HFFc6 (cell line): ENCODE results near the gene GMEB1. TPM values are rescaled to one million over a fixed set of nuclear protein-coding genes. Genes with fewer than 3 reads are reported as not detected.
"Not testable (repeated sequence)": the region's sequence is repeated elsewhere in the genome, so short reads cannot be mapped to it uniquely, and the experiment has no call there.

Experiments used
- DNase-seq: peaks from one replicate; pipeline ENCODE4 v3.0.0-alpha.2; 2018
- H3K27ac Mint-ChIP-seq: 2 replicates; pipeline ENCODE4 v1.8.0; 2020; ENCODE audit warnings: mild to moderate bottlenecking, mixed read lengths
- H3K27me3 Mint-ChIP-seq: 2 replicates; pipeline ENCODE4 v1.8.0; 2021; ENCODE audit warnings: mild to moderate bottlenecking, moderate library complexity, mixed read lengths; ENCODE audit not compliant: insufficient read depth
- H3K36me3 Mint-ChIP-seq: 2 replicates; pipeline ENCODE4 v1.8.0; 2021; ENCODE audit warnings: low read depth, mixed read lengths
- H3K4me1 Mint-ChIP-seq: 2 replicates; pipeline ENCODE4 v1.8.0; 2020; ENCODE audit warnings: low read depth, mixed read lengths
- H3K4me3 Mint-ChIP-seq: 2 replicates; pipeline ENCODE4 v1.8.0; 2020; ENCODE audit warnings: mild to moderate bottlenecking, moderate library complexity, mixed read lengths
- H3K9me3 Mint-ChIP-seq: 2 replicates; pipeline ENCODE4 v1.8.0; 2020; ENCODE audit warnings: mild to moderate bottlenecking, mixed read lengths
- CTCF ChIP-seq: fragments of 200-600 bp; sonication (generic); IDR thresholded peaks from 2 replicates; pipeline ENCODE4 v1.5.0; 2021; ENCODE audit warnings: antibody characterized with exemption, mild to moderate bottlenecking
- total RNA-seq, 6 experiments: library from RNA; stranded (reverse); fragmentation: NEBNext Ultra II Directional; extraction: Animal tissue kit (Norgen Biotek cat#: 25700); gene quantifications; 2 replicates in 1 of 6; 3 replicates in 5 of 6; pipeline ENCODE4 v1.2.3, GENCODE V29; 2021

The GMEB1 gene
- total RNA-seq, 6 experiments from 2014 or later: 11.1 to 13.2 (median 12.0) TPM

- H3K4me3 Mint-ChIP-seq: no peak overlapping the region
- H3K9me3 Mint-ChIP-seq: no peaks in the 10 kb centered on the region
- H3K27ac Mint-ChIP-seq: no peak overlapping the region
- H3K4me1 Mint-ChIP-seq: peaks cover 10% of the 10 kb centered on the region
- H3K36me3 Mint-ChIP-seq: no peaks in the 10 kb centered on the region; the same call in 1 of the 2 replicates
- peaks cover 3% of the 10 kb centered on the region; the same call in 1 of the 2 replicates for H3K27me3 Mint-ChIP-seq
- TF ChIP-seq CTCF: no peak
- no peak for DNase-seq
These were observed 11.6 kb downstream of the GMEB1 start for GRCh38 chr1:28680151-28680550.

DNA sequence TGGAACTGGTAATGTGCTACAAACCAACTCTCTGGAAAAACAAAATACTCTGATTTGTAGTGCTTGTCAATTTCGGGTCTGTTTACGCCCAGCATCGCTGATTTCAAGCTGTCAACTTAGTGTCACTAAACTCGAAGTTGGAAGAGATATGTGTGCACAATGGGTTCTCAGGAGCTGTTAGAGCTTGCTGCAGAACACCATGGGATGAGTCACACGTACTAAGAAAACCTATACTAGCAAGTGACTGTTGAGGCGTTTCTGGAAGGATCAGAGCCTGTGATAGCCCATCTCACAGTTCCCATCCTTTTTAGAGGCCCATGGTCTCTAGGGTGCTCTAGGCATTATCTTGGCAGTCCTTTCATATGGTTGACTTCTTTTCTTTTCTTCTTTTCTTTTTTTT lies 14.3 kb downstream of the GMEB1 start:
- no peak for TF ChIP-seq CTCF
- no peaks in the 10 kb centered on the region for H3K9me3 Mint-ChIP-seq
- H3K4me3 Mint-ChIP-seq: no peak overlapping the region
- H3K27ac Mint-ChIP-seq: no peak overlapping the region
- H3K4me1 Mint-ChIP-seq: peaks cover 12% of the 10 kb centered on the region
- H3K27me3 Mint-ChIP-seq: peaks cover 3% of the 10 kb centered on the region; the same call in 1 of the 2 replicates
- no peaks in the 10 kb centered on the region; the same call in 1 of the 2 replicates for H3K36me3 Mint-ChIP-seq
- no peak for DNase-seq

DNA sequence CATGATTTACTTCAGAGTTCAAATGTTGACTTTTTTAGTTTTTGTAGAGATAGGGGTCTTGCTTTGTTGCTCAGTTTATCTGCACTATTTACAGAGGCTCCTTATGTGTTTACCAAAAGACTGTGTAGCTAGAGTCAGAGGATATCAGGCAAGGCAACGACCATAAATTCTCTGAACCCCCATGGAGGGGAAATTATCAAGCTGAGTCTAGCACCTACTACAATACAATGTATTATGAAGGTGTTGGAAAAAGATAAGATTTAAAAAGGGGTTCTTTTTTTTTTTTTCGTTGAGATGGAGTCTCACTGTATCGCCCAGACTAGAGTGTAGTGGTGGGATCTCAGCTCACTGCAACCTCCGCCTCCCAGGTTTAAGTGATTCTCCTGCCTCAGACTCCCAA lies 16.4 kb downstream of the GMEB1 start:
- Mint-ChIP-seq H3K9me3 (no peaks in the 10 kb centered on the region), H3K4me3 (no peak overlapping the region), H3K27me3 (peaks cover 3% of the 10 kb centered on the region; the same call in 1 of the 2 replicates), H3K36me3 (no peaks in the 10 kb centered on the region; the same call in 1 of the 2 replicates), H3K27ac (no peak overlapping the region), H3K4me1 (peaks cover 13% of the 10 kb centered on the region)
- no peak for TF ChIP-seq CTCF
- no peak for DNase-seq

- H3K36me3 Mint-ChIP-seq: peaks cover 14% of the 10 kb centered on the region
These were observed 23.0 kb downstream of the GMEB1 start for GRCh38 chr1:28691627-28692026.

DNA sequence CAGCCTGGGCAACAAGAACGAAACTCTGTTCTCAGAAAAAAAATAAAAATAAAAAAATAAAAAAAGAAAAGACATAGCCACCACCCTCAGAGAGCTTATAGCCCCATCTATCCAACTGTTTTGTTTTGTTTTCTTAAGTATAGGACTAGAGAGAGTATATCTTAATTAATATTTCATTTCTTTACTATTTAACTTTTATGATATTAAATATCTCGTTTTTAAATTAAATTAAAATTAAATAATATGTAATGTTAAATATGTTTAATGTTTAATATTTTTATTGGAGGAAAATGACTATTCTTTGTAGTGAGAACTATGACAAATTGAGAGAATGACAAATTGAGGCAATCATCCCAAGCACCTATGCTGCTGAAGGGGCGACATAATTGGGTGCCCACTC lies 35.0 kb downstream of the GMEB1 start:
- no peak overlapping the region for H3K4me3 Mint-ChIP-seq
- no peaks in the 10 kb centered on the region for H3K27me3 Mint-ChIP-seq
- H3K9me3 Mint-ChIP-seq: no peaks in the 10 kb centered on the region
- no peak for TF ChIP-seq CTCF
- H3K27ac Mint-ChIP-seq: no peak overlapping the region
- DNase-seq: no peak
- H3K36me3 Mint-ChIP-seq: peaks cover 11% of the 10 kb centered on the region
- peaks cover 12% of the 10 kb centered on the region; the same call in 1 of the 2 replicates for H3K4me1 Mint-ChIP-seq

More at GRCh38 chr1:28691627-28692026, 23.0 kb downstream of the GMEB1 start:
- H3K4me3 Mint-ChIP-seq, H3K9me3 Mint-ChIP-seq, DNase-seq, H3K27me3 Mint-ChIP-seq, H3K27ac Mint-ChIP-seq: not testable (repeated sequence)
- peaks cover 11% of the 10 kb centered on the region for H3K4me1 Mint-ChIP-seq

- peaks cover 15% of the 10 kb centered on the region for H3K4me1 Mint-ChIP-seq
- no peak overlapping the region for H3K4me3 Mint-ChIP-seq
- DNase-seq: no peak
- H3K36me3 Mint-ChIP-seq: peaks cover 16% of the 10 kb centered on the region
- no peaks in the 10 kb centered on the region for H3K27me3 Mint-ChIP-seq
- no peaks in the 10 kb centered on the region for H3K9me3 Mint-ChIP-seq
- TF ChIP-seq CTCF: no peak
- no peak overlapping the region for H3K27ac Mint-ChIP-seq
These were observed 47.8 kb downstream of the GMEB1 start for GRCh38 chr1:28716336-28716735.
